Measurements from ENCODE around the gene CFB. TPM values are rescaled to one million over a fixed set of nuclear protein-coding genes. Genes with fewer than 3 reads are reported as not detected.
A peak's percentile ranks its signal among the peaks of the same experiment; 100 is the strongest.

CFB gene
- total and polyA plus RNA-seq, 2 of the 13 experiments (the other 11 are each of a cell fraction or from before 2014, with no cell fraction given) = 171 to 513 TPM

DNA sequence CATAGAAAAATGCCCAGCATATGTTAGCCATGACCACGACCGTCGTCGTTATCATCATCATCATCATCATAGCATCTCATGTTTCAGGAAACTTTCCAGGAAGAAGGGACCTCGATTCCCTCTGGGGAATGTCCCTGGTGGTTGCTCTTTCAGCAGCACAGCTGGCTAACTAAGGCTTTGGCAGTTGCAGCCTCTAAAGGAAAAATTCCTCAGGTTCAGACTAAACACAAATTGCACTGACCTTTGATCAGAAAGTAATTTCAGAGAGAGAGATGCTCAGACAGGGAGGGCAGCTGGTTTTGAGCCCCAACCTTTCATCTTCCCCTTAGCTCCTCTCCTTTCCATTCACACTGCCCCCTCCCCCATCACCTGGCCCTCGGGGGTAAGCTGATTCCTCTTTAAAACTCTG, 5.6 kb upstream of the CFB start (continued):
- TF ChIP-seq ZNF138 (CRISPR knock-in tag; IDR thresholded peaks at IDR 0.05; ENCODE audit: low read depth) = no peak
- peak; percentile 68 for TF ChIP-seq SIX4 (CRISPR knock-in tag; IDR thresholded peaks at IDR 0.05)
- TF ChIP-seq, protein P1, sequence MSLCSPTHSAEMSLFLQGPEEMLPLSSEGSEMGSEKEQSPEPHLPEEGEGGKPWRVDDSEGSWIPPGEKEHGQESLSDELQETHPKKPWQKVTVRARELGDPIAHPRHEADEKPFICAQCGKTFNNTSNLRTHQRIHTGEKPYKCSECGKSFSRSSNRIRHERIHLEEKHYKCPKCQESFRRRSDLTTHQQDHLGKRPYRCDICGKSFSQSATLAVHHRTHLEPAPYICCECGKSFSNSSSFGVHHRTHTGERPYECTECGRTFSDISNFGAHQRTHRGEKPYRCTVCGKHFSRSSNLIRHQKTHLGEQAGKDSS (CRISPR knock-in tag; IDR thresholded peaks at IDR 0.05; ENCODE audit: borderline replicate concordance, low read depth) = no peak; the same call in 1 of the 2 replicates
- TF ChIP-seq, protein P2, sequence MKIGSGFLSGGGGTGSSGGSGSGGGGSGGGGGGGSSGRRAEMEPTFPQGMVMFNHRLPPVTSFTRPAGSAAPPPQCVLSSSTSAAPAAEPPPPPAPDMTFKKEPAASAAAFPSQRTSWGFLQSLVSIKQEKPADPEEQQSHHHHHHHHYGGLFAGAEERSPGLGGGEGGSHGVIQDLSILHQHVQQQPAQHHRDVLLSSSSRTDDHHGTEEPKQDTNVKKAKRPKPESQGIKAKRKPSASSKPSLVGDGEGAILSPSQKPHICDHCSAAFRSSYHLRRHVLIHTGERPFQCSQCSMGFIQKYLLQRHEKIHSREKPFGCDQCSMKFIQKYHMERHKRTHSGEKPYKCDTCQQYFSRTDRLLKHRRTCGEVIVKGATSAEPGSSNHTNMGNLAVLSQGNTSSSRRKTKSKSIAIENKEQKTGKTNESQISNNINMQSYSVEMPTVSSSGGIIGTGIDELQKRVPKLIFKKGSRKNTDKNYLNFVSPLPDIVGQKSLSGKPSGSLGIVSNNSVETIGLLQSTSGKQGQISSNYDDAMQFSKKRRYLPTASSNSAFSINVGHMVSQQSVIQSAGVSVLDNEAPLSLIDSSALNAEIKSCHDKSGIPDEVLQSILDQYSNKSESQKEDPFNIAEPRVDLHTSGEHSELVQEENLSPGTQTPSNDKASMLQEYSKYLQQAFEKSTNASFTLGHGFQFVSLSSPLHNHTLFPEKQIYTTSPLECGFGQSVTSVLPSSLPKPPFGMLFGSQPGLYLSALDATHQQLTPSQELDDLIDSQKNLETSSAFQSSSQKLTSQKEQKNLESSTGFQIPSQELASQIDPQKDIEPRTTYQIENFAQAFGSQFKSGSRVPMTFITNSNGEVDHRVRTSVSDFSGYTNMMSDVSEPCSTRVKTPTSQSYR (CRISPR knock-in tag; IDR thresholded peaks at IDR 0.05; ENCODE audit: borderline replicate concordance) = peak; percentile 87
- no peak for TF ChIP-seq NBN (conservative IDR thresholded peaks at IDR 0.05)
- TF ChIP-seq GATAD1 (CRISPR knock-in tag; IDR thresholded peaks at IDR 0.05) = no peak
- TF ChIP-seq ZNF12 (CRISPR knock-in tag; IDR thresholded peaks at IDR 0.05) = peak; percentile 46
- TF ChIP-seq ZNF337 (CRISPR knock-in tag; IDR thresholded peaks at IDR 0.05; ENCODE audit: borderline replicate concordance, low read depth) = no peak
- 0 out of 2 replicates have a peak, but pooled peaks have one; percentile 14 for TF ChIP-seq KDM6A (CRISPR knock-in tag; IDR thresholded peaks at IDR 0.05; ENCODE audit: low read depth)
- no peak for TF ChIP-seq EP300 (IDR thresholded peaks at IDR 0.05; ENCODE audit: low read depth in 2 of 2, low read length in 2 of 2)
- 0 out of 2 replicates have a peak, but pooled peaks have one; percentile 25 for TF ChIP-seq EP300 (CRISPR knock-in tag; IDR thresholded peaks at IDR 0.05; ENCODE audit: borderline replicate concordance)
- no peak for TF ChIP-seq HIVEP1 (CRISPR knock-in tag; IDR thresholded peaks at IDR 0.05)
- TF ChIP-seq SAFB2 (CRISPR knock-in tag; IDR thresholded peaks at IDR 0.05; ENCODE audit: borderline replicate concordance, low read depth) = no peak
- no peak for TF ChIP-seq AGO2 (optimal IDR thresholded peaks at IDR 0.05; ENCODE audit: low read depth, low read length)
- TF ChIP-seq RBFOX2 (IDR thresholded peaks at IDR 0.05; ENCODE audit: low read depth, low read length) = no peak
- TF ChIP-seq, protein P3, sequence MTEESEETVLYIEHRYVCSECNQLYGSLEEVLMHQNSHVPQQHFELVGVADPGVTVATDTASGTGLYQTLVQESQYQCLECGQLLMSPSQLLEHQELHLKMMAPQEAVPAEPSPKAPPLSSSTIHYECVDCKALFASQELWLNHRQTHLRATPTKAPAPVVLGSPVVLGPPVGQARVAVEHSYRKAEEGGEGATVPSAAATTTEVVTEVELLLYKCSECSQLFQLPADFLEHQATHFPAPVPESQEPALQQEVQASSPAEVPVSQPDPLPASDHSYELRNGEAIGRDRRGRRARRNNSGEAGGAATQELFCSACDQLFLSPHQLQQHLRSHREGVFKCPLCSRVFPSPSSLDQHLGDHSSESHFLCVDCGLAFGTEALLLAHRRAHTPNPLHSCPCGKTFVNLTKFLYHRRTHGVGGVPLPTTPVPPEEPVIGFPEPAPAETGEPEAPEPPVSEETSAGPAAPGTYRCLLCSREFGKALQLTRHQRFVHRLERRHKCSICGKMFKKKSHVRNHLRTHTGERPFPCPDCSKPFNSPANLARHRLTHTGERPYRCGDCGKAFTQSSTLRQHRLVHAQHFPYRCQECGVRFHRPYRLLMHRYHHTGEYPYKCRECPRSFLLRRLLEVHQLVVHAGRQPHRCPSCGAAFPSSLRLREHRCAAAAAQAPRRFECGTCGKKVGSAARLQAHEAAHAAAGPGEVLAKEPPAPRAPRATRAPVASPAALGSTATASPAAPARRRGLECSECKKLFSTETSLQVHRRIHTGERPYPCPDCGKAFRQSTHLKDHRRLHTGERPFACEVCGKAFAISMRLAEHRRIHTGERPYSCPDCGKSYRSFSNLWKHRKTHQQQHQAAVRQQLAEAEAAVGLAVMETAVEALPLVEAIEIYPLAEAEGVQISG (CRISPR knock-in tag; IDR thresholded peaks at IDR 0.05) = no peak
- TF ChIP-seq KLF6 (CRISPR knock-in tag; IDR thresholded peaks at IDR 0.05) = 0 out of 2 replicates have a peak, but pooled peaks have one; percentile 46
- TF ChIP-seq, protein P4, sequence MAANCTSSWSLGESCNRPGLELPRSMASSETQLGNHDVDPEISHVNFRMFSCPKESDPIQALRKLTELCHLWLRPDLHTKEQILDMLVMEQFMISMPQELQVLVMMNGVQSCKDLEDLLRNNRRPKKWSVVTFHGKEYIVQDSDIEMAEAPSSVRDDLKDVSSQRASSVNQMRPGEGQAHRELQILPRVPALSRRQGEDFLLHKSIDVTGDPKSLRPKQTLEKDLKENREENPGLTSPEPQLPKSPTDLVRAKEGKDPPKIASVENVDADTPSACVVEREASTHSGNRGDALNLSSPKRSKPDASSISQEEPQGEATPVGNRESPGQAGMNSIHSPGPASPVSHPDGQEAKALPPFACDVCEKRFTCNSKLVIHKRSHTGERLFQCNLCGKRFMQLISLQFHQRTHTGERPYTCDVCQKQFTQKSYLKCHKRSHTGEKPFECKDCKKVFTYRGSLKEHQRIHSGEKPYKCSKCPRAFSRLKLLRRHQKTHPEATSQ (CRISPR knock-in tag; IDR thresholded peaks at IDR 0.05; ENCODE audit: borderline replicate concordance) = no peak
- TF ChIP-seq SALL1 (CRISPR knock-in tag; IDR thresholded peaks at IDR 0.05) = peak; percentile 65
- no peak for TF ChIP-seq TCF7 (IDR thresholded peaks at IDR 0.05; ENCODE audit: low read depth)
- TF ChIP-seq, protein P5, sequence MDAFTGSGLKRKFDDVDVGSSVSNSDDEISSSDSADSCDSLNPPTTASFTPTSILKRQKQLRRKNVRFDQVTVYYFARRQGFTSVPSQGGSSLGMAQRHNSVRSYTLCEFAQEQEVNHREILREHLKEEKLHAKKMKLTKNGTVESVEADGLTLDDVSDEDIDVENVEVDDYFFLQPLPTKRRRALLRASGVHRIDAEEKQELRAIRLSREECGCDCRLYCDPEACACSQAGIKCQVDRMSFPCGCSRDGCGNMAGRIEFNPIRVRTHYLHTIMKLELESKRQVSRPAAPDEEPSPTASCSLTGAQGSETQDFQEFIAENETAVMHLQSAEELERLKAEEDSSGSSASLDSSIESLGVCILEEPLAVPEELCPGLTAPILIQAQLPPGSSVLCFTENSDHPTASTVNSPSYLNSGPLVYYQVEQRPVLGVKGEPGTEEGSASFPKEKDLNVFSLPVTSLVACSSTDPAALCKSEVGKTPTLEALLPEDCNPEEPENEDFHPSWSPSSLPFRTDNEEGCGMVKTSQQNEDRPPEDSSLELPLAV (CRISPR knock-in tag; conservative IDR thresholded peaks at IDR 0.05; ENCODE audit: low read depth) = no peak
- no peak for TF ChIP-seq SIN3B (IDR thresholded peaks at IDR 0.05; ENCODE audit: low read length)
- no peak for TF ChIP-seq AHR (CRISPR knock-in tag; IDR thresholded peaks at IDR 0.05)
